ENCODE data around the gene DLG4.
A peak's percentile ranks its signal among the peaks of the same experiment; 100 is the strongest.

The DLG4 gene

DNA sequence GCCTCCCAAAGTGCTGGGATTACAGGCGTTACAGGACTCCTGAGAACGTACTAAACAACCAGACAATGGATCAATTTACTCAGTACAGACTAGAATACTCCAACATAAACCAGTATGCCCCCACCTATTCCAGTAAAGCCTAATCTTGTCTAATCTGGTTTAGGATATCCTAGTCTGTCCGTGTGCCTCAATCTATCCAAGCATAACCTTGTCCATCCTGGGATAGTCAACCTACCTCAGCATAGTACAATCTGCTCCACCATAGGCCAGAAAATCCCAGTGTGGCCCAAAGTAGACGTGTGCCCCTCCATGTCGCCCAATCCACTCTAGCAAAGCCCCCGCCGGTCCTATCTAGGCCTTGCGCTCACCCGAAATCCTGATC, 14.1 kb upstream of the DLG4 start:
- Histone ChIP-seq H3K4me1 (ENCODE audit: control insufficient read depth in 5 of 5, insufficient read depth in 5 of 5, low read length in 5 of 5) (peaks cover 5 to 48% (median 42%) of the 10 kb centered on the region in 5 donors), H3K27me3 (ENCODE audit: control insufficient read depth in 5 of 5, insufficient read depth in 4 of 5, low read length in 5 of 5) (no peaks in the 10 kb centered on the region), H3K4me3 (ENCODE audit: low read depth in 1 of 5, low read length in 5 of 5) (peak overlapping the region; percentile 78 to 87 (median 84)), H3K9ac (ENCODE audit: low read length in 5 of 5) (peak overlapping the region; percentile 78 to 91 (median 82)), H3K9me3 (ENCODE audit: control insufficient read depth in 5 of 5, low read length in 5 of 5) (no peaks in the 10 kb centered on the region), H3K36me3 (ENCODE audit: control insufficient read depth in 5 of 5, insufficient read depth in 5 of 5, low read length in 5 of 5) (peaks cover 0 to 38% (median 35%) of the 10 kb centered on the region in 5 donors), H3K27ac (ENCODE audit: low read depth, low read length) (peak overlapping the region; percentile 92)

- H3K4me3 ChIP-seq (ENCODE audit: low read depth in 1 of 5, low read length in 5 of 5) = peak overlapping the region in 1 of 5 donors; percentile 46
- peaks cover 3 to 54% (median 49%) of the 10 kb centered on the region in 5 donors for H3K36me3 ChIP-seq (ENCODE audit: control insufficient read depth in 5 of 5, insufficient read depth in 5 of 5, low read length in 5 of 5)
- peak overlapping the region in 1 of 5 donors; percentile 2 for H3K9ac ChIP-seq (ENCODE audit: low read length in 5 of 5)
Observed at GRCh38 chr17:7232114-7232513, 12.5 kb upstream of the DLG4 start.

GRCh38 chr17:7229504-7229903, 9.9 kb upstream of the DLG4 start:
- Histone ChIP-seq H3K27ac (ENCODE audit: low read depth, low read length) (no peak overlapping the region), H3K4me3 (ENCODE audit: low read depth in 1 of 5, low read length in 5 of 5) (no peak overlapping the region), H3K4me1 (ENCODE audit: control insufficient read depth in 5 of 5, insufficient read depth in 5 of 5, low read length in 5 of 5) (peaks cover 2 to 30% (median 29%) of the 10 kb centered on the region in 5 donors), H3K27me3 (ENCODE audit: control insufficient read depth in 5 of 5, insufficient read depth in 4 of 5, low read length in 5 of 5) (no peaks in the 10 kb centered on the region), H3K9ac (ENCODE audit: low read length in 5 of 5) (no peak overlapping the region), H3K36me3 (ENCODE audit: control insufficient read depth in 5 of 5, insufficient read depth in 5 of 5, low read length in 5 of 5) (peaks cover 3 to 62% (median 60%) of the 10 kb centered on the region in 5 donors), H3K9me3 (ENCODE audit: control insufficient read depth in 5 of 5, low read length in 5 of 5) (no peaks in the 10 kb centered on the region)

More at GRCh38 chr17:7232114-7232513, 12.5 kb upstream of the DLG4 start:
- Histone ChIP-seq H3K27ac (ENCODE audit: low read depth, low read length) (no peak overlapping the region), H3K27me3 (ENCODE audit: control insufficient read depth in 5 of 5, insufficient read depth in 4 of 5, low read length in 5 of 5) (no peaks in the 10 kb centered on the region), H3K9me3 (ENCODE audit: control insufficient read depth in 5 of 5, low read length in 5 of 5) (no peaks in the 10 kb centered on the region), H3K4me1 (ENCODE audit: control insufficient read depth in 5 of 5, insufficient read depth in 5 of 5, low read length in 5 of 5) (peaks cover 2 to 42% (median 37%) of the 10 kb centered on the region in 5 donors)

DNA sequence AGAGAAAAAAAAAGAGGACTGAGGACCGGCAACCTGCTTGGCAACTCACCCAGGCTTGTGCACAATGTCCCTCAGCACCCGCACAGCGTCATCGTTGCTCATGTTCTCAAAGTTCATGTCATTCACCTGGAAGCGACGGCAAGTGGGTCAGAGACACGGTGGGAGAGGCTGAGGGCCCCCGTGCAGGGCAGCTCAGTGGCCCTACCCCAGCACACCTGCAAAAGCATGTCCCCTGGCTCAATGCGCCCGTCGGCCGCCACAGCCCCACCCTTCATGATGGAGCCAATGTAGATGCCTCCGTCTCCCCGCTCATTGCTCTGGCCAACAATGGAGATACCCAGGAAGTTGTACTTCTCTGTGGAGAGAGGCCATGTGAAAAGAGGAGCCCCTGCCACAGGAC, 9.3 kb upstream of the DLG4 start:
- H3K4me3 ChIP-seq (ENCODE audit: low read depth in 1 of 5, low read length in 5 of 5) = no peak overlapping the region
- peaks cover 3 to 67% (median 65%) of the 10 kb centered on the region in 5 donors for H3K36me3 ChIP-seq (ENCODE audit: control insufficient read depth in 5 of 5, insufficient read depth in 5 of 5, low read length in 5 of 5)
- no peak overlapping the region for H3K9ac ChIP-seq (ENCODE audit: low read length in 5 of 5)
- no peak overlapping the region for H3K27ac ChIP-seq (ENCODE audit: low read depth, low read length)
- no peaks in the 10 kb centered on the region for H3K9me3 ChIP-seq (ENCODE audit: control insufficient read depth in 5 of 5, low read length in 5 of 5)
- no peaks in the 10 kb centered on the region for H3K27me3 ChIP-seq (ENCODE audit: control insufficient read depth in 5 of 5, insufficient read depth in 4 of 5, low read length in 5 of 5)
- H3K4me1 ChIP-seq (ENCODE audit: control insufficient read depth in 5 of 5, insufficient read depth in 5 of 5, low read length in 5 of 5) = peaks cover 2 to 34% (median 30%) of the 10 kb centered on the region in 5 donors

GRCh38 chr17:7226721-7227710, 7.4 kb upstream of the DLG4 start:
- Histone ChIP-seq H3K27me3 (ENCODE audit: control insufficient read depth in 5 of 5, insufficient read depth in 4 of 5, low read length in 5 of 5) (no peaks in the 10 kb centered on the region), H3K4me3 (ENCODE audit: low read depth in 1 of 5, low read length in 5 of 5) (no peak overlapping the region), H3K27ac (ENCODE audit: low read depth, low read length) (no peak overlapping the region), H3K9me3 (ENCODE audit: control insufficient read depth in 5 of 5, low read length in 5 of 5) (no peaks in the 10 kb centered on the region), H3K4me1 (ENCODE audit: control insufficient read depth in 5 of 5, insufficient read depth in 5 of 5, low read length in 5 of 5) (peaks cover 0 to 33% (median 20%) of the 10 kb centered on the region in 5 donors), H3K36me3 (ENCODE audit: control insufficient read depth in 5 of 5, insufficient read depth in 5 of 5, low read length in 5 of 5) (peaks cover 3 to 86% (median 84%) of the 10 kb centered on the region in 5 donors), H3K9ac (ENCODE audit: low read length in 5 of 5) (no peak overlapping the region)

- Histone ChIP-seq H3K36me3 (ENCODE audit: control insufficient read depth in 5 of 5, insufficient read depth in 5 of 5, low read length in 5 of 5) (peaks cover 3 to 96% (median 94%) of the 10 kb centered on the region in 5 donors), H3K9me3 (ENCODE audit: control insufficient read depth in 5 of 5, low read length in 5 of 5) (no peaks in the 10 kb centered on the region), H3K27me3 (ENCODE audit: control insufficient read depth in 5 of 5, insufficient read depth in 4 of 5, low read length in 5 of 5) (no peaks in the 10 kb centered on the region), H3K4me1 (ENCODE audit: control insufficient read depth in 5 of 5, insufficient read depth in 5 of 5, low read length in 5 of 5) (peaks cover 5 to 40% (median 29%) of the 10 kb centered on the region in 5 donors), H3K4me3 (ENCODE audit: low read depth in 1 of 5, low read length in 5 of 5) (no peak overlapping the region), H3K27ac (ENCODE audit: low read depth, low read length) (no peak overlapping the region), H3K9ac (ENCODE audit: low read length in 5 of 5) (no peak overlapping the region)
Observed at GRCh38 chr17:7225711-7226331, 6.2 kb upstream of the DLG4 start.

GRCh38 chr17:7224661-7225111, 5.0 kb upstream of the DLG4 start:
- Histone ChIP-seq H3K27me3 (ENCODE audit: control insufficient read depth in 5 of 5, insufficient read depth in 4 of 5, low read length in 5 of 5) (peaks cover 0 to 4% (median 0%) of the 10 kb centered on the region in 5 donors), H3K36me3 (ENCODE audit: control insufficient read depth in 5 of 5, insufficient read depth in 5 of 5, low read length in 5 of 5) (peaks cover 3 to 86% (median 84%) of the 10 kb centered on the region in 5 donors), H3K4me1 (ENCODE audit: control insufficient read depth in 5 of 5, insufficient read depth in 5 of 5, low read length in 5 of 5) (peaks cover 12 to 48% (median 37%) of the 10 kb centered on the region in 5 donors), H3K27ac (ENCODE audit: low read depth, low read length) (no peak overlapping the region), H3K9me3 (ENCODE audit: control insufficient read depth in 5 of 5, low read length in 5 of 5) (no peaks in the 10 kb centered on the region), H3K9ac (ENCODE audit: low read length in 5 of 5) (no peak overlapping the region), H3K4me3 (ENCODE audit: low read depth in 1 of 5, low read length in 5 of 5) (no peak overlapping the region)

DNA sequence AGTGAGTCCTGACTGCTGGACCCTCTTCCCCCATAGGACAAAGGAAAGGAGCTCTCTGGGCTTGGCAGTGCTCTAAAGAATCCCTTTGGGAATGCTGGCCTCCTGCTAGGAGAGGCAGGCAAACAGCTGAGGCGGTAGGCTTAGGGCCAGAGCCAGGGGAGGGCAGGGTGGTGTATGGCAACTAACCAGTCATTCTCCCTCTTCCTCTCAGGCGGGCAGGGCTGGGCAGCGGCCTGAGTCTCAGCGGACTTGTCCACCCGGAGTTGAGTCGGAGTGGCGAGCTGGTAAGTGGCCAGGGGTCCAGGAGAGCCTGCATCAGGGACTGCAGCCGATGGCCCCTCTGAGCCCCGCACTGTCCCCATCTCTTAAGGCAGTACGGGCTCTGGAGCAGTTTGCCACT, 4.5 kb upstream of the DLG4 start:
- peaks cover 3 to 80% (median 78%) of the 10 kb centered on the region in 5 donors for H3K36me3 ChIP-seq (ENCODE audit: control insufficient read depth in 5 of 5, insufficient read depth in 5 of 5, low read length in 5 of 5)
- peaks cover 0 to 4% (median 0%) of the 10 kb centered on the region in 5 donors for H3K27me3 ChIP-seq (ENCODE audit: control insufficient read depth in 5 of 5, insufficient read depth in 4 of 5, low read length in 5 of 5)
- H3K4me1 ChIP-seq (ENCODE audit: control insufficient read depth in 5 of 5, insufficient read depth in 5 of 5, low read length in 5 of 5) = peaks cover 12 to 53% (median 42%) of the 10 kb centered on the region in 5 donors
- no peak overlapping the region for H3K4me3 ChIP-seq (ENCODE audit: low read depth in 1 of 5, low read length in 5 of 5)
- no peak overlapping the region for H3K9ac ChIP-seq (ENCODE audit: low read length in 5 of 5)
- H3K27ac ChIP-seq (ENCODE audit: low read depth, low read length) = no peak overlapping the region
- H3K9me3 ChIP-seq (ENCODE audit: control insufficient read depth in 5 of 5, low read length in 5 of 5) = no peaks in the 10 kb centered on the region

GRCh38 chr17:7223375-7223774, 3.7 kb upstream of the DLG4 start:
- Histone ChIP-seq H3K27ac (ENCODE audit: low read depth, low read length) (no peak overlapping the region), H3K36me3 (ENCODE audit: control insufficient read depth in 5 of 5, insufficient read depth in 5 of 5, low read length in 5 of 5) (peaks cover 3 to 73% (median 71%) of the 10 kb centered on the region in 5 donors), H3K4me3 (ENCODE audit: low read depth in 1 of 5, low read length in 5 of 5) (no peak overlapping the region), H3K9ac (ENCODE audit: low read length in 5 of 5) (no peak overlapping the region), H3K4me1 (ENCODE audit: control insufficient read depth in 5 of 5, insufficient read depth in 5 of 5, low read length in 5 of 5) (peaks cover 12 to 60% (median 46%) of the 10 kb centered on the region in 5 donors), H3K9me3 (ENCODE audit: control insufficient read depth in 5 of 5, low read length in 5 of 5) (no peaks in the 10 kb centered on the region), H3K27me3 (ENCODE audit: control insufficient read depth in 5 of 5, insufficient read depth in 4 of 5, low read length in 5 of 5) (peaks cover 0 to 4% (median 0%) of the 10 kb centered on the region in 5 donors)

GRCh38 chr17:7222972-7223292, 3.3 kb upstream of the DLG4 start:
- H3K4me3 ChIP-seq (ENCODE audit: low read depth in 1 of 5, low read length in 5 of 5) = no peak overlapping the region
- H3K4me1 ChIP-seq (ENCODE audit: control insufficient read depth in 5 of 5, insufficient read depth in 5 of 5, low read length in 5 of 5) = peaks cover 12 to 64% (median 51%) of the 10 kb centered on the region in 5 donors
- no peak overlapping the region for H3K9ac ChIP-seq (ENCODE audit: low read length in 5 of 5)
- H3K27ac ChIP-seq (ENCODE audit: low read depth, low read length) = no peak overlapping the region
- peaks cover 0 to 4% (median 0%) of the 10 kb centered on the region in 5 donors for H3K27me3 ChIP-seq (ENCODE audit: control insufficient read depth in 5 of 5, insufficient read depth in 4 of 5, low read length in 5 of 5)
- no peaks in the 10 kb centered on the region for H3K9me3 ChIP-seq (ENCODE audit: control insufficient read depth in 5 of 5, low read length in 5 of 5)
- peaks cover 0 to 68% (median 67%) of the 10 kb centered on the region in 5 donors for H3K36me3 ChIP-seq (ENCODE audit: control insufficient read depth in 5 of 5, insufficient read depth in 5 of 5, low read length in 5 of 5)
